NCI-H345 treated with DMSO at 0.1 percent for 48 hours (cell line): ENCODE measurements around the gene CUX1.
A peak's percentile ranks its signal among the peaks of the same experiment; 100 is the strongest.
"Not testable (repeated sequence)": the region's sequence is repeated elsewhere in the genome, so short reads cannot be mapped to it uniquely, and the experiment has no call there.

ENCODE experiments used
- DNase-seq: peaks from one replicate; lab custom pipeline; 2025; ENCODE audit not compliant: unreplicated experiment; lab: John Stamatoyannopoulos, UW

CUX1 gene

DNA sequence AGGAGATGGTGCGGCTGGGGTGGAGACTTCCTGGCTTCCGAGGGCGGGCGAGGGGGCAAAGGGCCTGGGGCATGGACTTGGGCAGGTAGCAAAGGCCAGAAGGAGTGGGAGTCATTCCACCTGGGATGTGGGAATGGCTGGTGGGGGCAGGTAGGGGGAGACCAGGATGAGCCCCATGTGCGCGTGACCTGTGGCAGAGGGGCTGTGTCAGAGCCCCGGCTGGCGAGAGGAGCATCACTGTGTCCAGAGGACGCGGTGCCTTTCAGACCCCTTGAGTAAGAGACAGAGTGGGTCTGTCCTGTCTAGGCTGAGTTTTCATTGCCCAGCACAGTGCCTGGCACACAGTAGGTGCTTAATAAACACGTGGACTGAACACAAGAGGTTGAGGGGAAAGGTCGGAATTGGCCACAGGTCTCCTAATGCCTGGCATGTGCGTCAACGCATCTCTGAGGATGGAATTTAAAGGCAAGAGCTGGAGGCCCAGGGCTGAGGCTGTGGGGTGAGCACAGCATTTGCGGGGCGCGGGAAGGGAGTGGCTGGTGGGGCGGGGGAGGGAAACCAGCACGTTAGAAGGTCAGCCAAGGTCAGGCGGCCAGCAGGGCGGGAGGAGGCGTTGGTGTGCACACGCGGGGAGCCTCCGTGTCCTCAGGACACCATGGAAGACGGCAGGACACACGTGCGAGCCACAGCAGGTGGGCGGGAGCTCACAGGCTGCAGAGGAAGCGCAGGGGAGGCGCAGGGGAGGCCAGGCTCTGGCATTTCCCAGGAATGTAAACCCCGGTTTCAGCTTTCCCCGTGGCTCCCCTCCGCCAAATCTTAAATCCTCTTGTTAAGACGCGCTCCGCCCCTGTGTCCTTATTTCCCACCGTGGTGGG is 51.8 kb downstream of the CUX1 start:
- no peak for DNase-seq

DNA sequence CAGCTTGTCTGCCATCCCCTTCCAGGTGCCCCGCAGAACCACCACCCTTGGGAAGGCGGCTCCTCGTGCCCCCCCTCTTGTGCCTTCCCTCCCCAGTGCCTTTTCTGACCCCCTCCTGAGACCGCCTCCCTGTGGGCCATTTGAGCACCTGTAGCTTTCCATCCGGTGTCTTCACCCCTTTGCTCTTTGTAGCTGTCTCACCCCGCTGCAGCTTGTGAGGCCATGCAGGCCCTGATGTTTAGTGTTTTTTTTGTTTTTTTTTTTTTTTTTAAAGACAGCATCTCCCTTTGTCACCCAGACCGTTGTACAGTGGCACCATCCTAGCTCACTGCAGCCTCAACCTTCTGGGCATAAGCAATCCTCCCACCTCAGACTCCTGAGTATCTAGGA is 52.5 kb downstream of the CUX1 start:
- no peak for DNase-seq

DNA sequence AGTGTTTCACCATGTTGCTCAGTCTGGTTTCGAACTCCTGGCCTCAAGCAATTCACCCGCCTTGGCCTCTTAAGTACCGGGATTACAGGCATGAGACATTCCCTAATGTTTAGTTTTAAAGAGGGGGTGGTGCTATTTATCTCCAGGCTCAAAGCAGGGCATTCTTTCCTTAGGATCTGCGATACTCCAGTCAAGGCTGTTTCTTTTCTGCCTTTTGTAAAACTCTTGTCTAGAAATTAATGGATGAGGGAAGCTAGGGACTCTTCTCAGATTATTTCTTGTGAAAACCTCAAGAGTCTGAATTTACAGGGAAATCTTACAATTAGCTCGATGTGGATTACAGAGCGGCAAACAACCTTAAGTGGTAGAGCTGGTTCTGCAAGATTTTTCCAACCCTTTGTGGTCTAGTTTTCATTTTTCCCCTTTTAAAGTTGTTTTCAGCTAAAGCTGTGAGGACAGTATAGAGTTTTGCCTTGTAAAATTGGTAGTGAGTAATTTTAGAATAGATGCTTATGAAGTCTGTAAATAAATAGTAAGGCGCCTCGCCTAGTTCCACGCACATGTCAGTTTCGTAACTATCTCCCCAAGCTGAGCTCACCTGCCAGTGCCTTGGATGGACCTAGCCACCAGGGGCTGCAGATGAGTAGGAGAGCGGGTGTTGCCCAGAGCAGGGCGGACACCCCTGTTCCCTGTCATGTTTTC is 53.1 kb downstream of the CUX1 start:
- DNase-seq: no peak

GRCh38 chr7:101871351-101871750 is 53.9 kb downstream of the CUX1 start:
- no peak for DNase-seq

DNA sequence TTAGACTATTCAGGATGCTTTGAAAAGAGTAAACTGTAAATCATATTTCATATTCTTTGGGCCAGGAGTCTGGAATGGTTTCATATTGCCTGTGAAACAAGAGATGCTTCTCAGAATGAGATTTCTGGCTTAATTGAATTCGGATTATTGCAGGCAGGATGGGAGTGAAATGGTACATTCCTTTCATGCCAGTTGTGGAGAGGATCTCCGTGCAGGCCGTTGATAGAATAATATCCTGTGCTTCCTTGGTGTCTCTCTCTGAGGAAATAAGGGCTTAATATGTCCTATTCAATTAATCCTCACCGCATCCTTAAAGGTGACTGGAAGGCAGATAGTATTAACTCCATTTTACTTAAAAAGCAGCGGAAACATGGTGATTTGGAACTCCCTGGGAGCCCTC is 56.6 kb downstream of the CUX1 start:
- no peak for DNase-seq

GRCh38 chr7:101875283-101875846 is 57.9 kb downstream of the CUX1 start:
- DNase-seq: no peak

GRCh38 chr7:101877882-101878591 is 60.6 kb downstream of the CUX1 start:
- no peak for DNase-seq

- DNase-seq: no peak
Observed at GRCh38 chr7:101878938-101879337, 61.5 kb downstream of the CUX1 start.

GRCh38 chr7:101879565-101879964 is 62.1 kb downstream of the CUX1 start:
- no peak for DNase-seq

GRCh38 chr7:101880282-101881054 is 63.0 kb downstream of the CUX1 start:
- no peak for DNase-seq

DNA sequence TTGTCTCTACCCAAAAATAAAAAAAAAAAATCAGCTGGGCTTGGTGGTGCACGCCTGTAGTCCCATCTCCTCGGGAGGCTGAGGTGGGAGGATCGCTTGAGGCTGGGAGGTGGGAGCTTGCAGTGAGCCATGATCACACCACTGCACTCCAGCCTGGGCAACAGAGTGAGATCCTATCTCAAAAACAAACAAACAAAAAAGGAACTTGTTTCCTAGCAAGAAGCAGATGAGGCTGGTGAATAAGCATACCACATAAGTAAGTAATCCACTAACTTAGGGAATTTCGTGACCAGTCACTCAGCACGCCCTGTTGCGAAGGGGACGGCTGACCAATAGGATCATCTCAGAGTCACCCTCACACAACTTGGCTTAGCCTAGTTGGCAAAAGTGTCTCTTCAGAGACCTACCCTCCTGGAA is 64.6 kb downstream of the CUX1 start:
- no peak for DNase-seq

DNA sequence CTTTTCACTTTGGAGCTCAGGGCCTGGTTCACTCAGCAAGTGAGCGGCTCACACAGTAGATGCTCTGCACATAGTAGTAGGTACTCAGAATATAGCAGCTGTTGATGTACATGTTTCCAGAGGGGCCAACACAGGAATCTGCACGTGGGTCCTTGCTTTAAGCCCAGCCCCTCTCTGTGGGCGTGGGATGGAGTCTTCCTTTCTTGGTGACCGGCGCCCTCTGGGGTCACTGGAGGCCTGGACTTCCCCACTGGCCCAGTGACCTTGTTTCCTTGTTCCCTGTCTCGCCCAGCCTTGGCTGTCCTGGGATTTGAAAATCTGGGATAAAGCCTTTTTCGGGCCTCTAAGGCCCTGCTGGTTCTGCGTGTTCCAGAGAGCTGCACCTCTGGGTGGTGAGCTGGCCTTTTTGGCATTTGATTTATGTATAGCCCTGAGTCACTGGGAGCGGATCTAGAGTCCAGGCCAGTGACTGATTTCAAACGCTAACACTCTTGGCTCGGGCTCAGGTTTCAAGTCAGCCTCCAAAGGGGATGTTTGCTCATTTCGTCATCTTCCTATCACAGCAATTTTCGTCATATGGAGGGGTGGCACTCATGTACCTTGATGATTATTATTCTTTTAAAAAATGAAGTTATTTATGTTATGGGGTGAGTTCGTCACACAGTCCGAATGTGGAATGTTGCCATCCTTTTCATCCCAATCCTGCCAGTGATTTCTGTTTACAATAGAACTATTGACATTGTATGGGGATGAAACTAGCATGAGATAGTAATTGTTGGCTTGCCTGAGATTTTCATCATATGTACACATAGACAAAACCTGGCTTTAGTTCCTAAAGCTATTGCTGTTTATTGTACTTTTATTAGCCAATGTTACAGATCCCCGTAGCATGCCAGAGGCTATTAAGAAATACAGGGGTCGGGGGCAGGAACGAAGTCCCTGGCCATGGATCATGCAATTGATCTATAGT is 65.5 kb downstream of the CUX1 start:
- DNase-seq: peak; percentile 31

- no peak for DNase-seq
Observed at GRCh38 chr7:101884671-101885596, 67.5 kb downstream of the CUX1 start.

- no peak for DNase-seq
Observed at GRCh38 chr7:101885597-101885955, 68.2 kb downstream of the CUX1 start.

- DNase-seq: not testable (repeated sequence)
Observed at GRCh38 chr7:101887352-101887751, 69.9 kb downstream of the CUX1 start.

DNA sequence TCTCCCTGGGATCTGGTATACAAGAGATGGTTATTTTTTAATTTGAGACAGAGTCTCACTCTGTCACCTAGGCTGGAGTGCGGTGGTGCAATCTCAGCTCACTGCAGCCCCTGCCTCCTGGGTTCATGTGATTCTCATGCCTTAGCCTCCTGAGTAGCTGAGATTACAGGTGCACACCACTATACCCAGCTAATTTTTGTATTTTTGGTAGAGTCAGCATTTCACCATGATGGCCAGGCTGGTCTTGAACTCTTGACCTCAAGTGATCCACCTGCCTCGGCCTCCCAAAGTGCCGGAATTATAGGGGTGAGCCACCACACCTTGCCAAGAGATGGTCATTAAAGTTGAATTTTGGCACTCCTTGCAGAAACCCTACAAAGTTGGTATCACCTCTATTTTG is 71.1 kb downstream of the CUX1 start:
- not testable (repeated sequence) for DNase-seq

DNA sequence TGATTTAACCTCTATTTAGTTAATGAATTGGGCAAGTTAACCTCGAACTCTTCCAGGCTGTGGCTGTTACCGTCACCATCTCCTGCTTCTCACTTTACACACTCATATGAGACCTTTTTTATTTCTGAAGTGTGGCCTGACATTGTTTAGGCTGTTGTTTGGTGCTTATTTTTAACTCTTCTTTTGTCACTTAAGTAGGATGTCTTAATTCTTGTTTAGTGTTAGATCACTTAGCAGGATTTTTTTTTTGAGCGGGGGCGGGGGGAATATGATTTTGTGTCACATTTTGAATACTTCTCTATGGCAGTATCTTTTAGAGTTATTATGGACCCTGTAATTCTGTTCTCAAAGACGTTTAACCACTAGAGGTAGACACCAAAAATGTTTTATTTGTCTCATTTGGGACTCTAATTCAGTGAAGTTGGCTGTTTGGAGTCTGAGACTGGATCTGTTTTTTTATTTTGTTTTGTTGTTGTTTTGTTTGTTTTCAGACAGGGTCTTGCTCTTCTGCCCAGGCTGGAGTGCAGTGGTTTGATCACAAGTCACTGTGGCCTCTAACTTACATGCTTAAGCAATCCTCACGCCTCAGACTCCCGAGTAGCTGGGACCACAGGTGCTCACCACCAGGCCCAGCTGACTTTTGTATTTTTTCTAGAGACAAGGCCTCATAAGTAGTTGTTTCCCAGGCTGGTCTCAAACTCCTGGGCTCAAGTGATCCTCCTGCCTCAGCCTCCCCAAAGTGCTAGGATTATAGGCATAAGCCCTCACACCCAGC is 73.5 kb downstream of the CUX1 start:
- no peak for DNase-seq
